H9 (cell line): Measurements from ENCODE around the gene NBL1. TPM values are rescaled to one million over a fixed set of nuclear protein-coding genes. Genes with fewer than 3 reads are reported as not detected.
A peak's percentile ranks its signal among the peaks of the same experiment; 100 is the strongest.

Experiments
- DNase-seq: peaks from one replicate; pipeline ENCODE4 v3.0.0-alpha.2; 2017
- H2AFZ ChIP-seq: one replicate; pipeline ENCODE4 v1.6.1; 2013; ENCODE audit warnings: mild to moderate bottlenecking, low read length, control low read depth, moderate library complexity
- H2AK5ac ChIP-seq: 2 replicates; pipeline ENCODE4 v1.6.1; 2013; ENCODE audit warnings: low read length, control low read depth, mixed read lengths; ENCODE audit not compliant: insufficient read length
- H2BK120ac ChIP-seq: one replicate; pipeline ENCODE4 v1.6.1; 2013; ENCODE audit warnings: low read depth, mild to moderate bottlenecking, low read length, control low read depth, inconsistent platforms; ENCODE audit not compliant: poor library complexity, severe bottlenecking
- H2BK12ac ChIP-seq: 2 replicates; pipeline ENCODE4 v1.6.1; 2013; ENCODE audit warnings: low read length, control low read depth, mixed read lengths, low read depth; ENCODE audit not compliant: insufficient read length
- H2BK15ac ChIP-seq: 2 replicates; pipeline ENCODE4 v1.6.1; 2013; ENCODE audit warnings: low read depth, low read length, control low read depth
- H2BK20ac ChIP-seq: one replicate; pipeline ENCODE4 v1.6.1; 2013; ENCODE audit warnings: low read depth, mild to moderate bottlenecking, low read length, control low read depth, inconsistent platforms; ENCODE audit not compliant: poor library complexity, severe bottlenecking
- H2BK5ac ChIP-seq: 2 replicates; pipeline ENCODE4 v1.6.1; 2013; ENCODE audit warnings: low read length, control low read depth, mixed read lengths; ENCODE audit not compliant: insufficient read length
- H3K14ac ChIP-seq: 2 replicates; pipeline ENCODE4 v1.6.1; 2013; ENCODE audit warnings: low read length, control low read depth; ENCODE audit not compliant: insufficient read depth
- H3K18ac ChIP-seq: 2 replicates; pipeline ENCODE4 v1.6.1; 2013; ENCODE audit warnings: low read depth, mild to moderate bottlenecking, mixed read lengths, low read length, control low read depth; ENCODE audit not compliant: insufficient read length
- H3K23ac ChIP-seq: 2 replicates; pipeline ENCODE4 v1.6.1; 2013; ENCODE audit warnings: low read length, control low read depth, mixed read lengths, low read depth; ENCODE audit not compliant: insufficient read length
- H3K23me2 ChIP-seq: 2 replicates; pipeline ENCODE4 v1.6.1; 2013; ENCODE audit warnings: low read depth, mild to moderate bottlenecking, mixed read lengths, low read length, control low read depth; ENCODE audit not compliant: insufficient read length, poor library complexity, severe bottlenecking
- H3K27ac ChIP-seq: 2 replicates; pipeline ENCODE4 v1.5.1; 2013; ENCODE audit warnings: low read length, control low read depth, mixed read lengths, low read depth; ENCODE audit not compliant: insufficient read length
- H3K27me3 ChIP-seq: 2 replicates; pipeline ENCODE4 v1.6.1; 2013; ENCODE audit warnings: low read length, control low read depth, inconsistent platforms; ENCODE audit not compliant: insufficient read depth
- H3K4ac ChIP-seq: 2 replicates; pipeline ENCODE4 v1.6.1; 2013; ENCODE audit warnings: low read depth, mild to moderate bottlenecking, control low read depth, inconsistent platforms, low read length, moderate library complexity
- H3K4me1 ChIP-seq: 2 replicates; pipeline ENCODE4 v1.6.1; 2013; ENCODE audit warnings: low read length, control low read depth, inconsistent platforms; ENCODE audit not compliant: insufficient read depth
- H3K4me2 ChIP-seq: 2 replicates; pipeline ENCODE4 v1.6.1; 2013; ENCODE audit warnings: low read length, control low read depth, mixed read lengths; ENCODE audit not compliant: insufficient read length, insufficient read depth
- H3K56ac ChIP-seq: 2 replicates; pipeline ENCODE4 v1.6.1; 2013; ENCODE audit warnings: low read depth, mild to moderate bottlenecking, mixed read lengths, low read length, control low read depth; ENCODE audit not compliant: insufficient read length
- H3K79me1 ChIP-seq: 2 replicates; pipeline ENCODE4 v1.6.1; 2013; ENCODE audit warnings: low read depth, mild to moderate bottlenecking, moderate library complexity, low read length, control low read depth, inconsistent platforms; ENCODE audit not compliant: insufficient read depth, poor library complexity, severe bottlenecking
- H3K79me2 ChIP-seq: 2 replicates; pipeline ENCODE4 v1.6.1; 2013; ENCODE audit warnings: low read length, control low read depth, inconsistent platforms; ENCODE audit not compliant: insufficient read depth
- H3K9ac ChIP-seq: 2 replicates; pipeline ENCODE4 v1.6.1; 2013; ENCODE audit warnings: low read length, control low read depth, mixed read lengths; ENCODE audit not compliant: insufficient read length; ENCODE audit errors: extremely low read depth
- H3K9me3 ChIP-seq: one replicate; pipeline ENCODE4 v1.6.1; 2013; ENCODE audit warnings: low read depth, low read length, inconsistent platforms; ENCODE audit not compliant: control insufficient read depth
- H3T11ph ChIP-seq: one replicate; pipeline ENCODE4 v1.6.1; 2013; ENCODE audit warnings: mild to moderate bottlenecking, low read length, control low read depth, inconsistent platforms
- H4K20me1 ChIP-seq: one replicate; pipeline ENCODE4 v1.6.1; 2013; ENCODE audit not compliant: control insufficient read depth, insufficient read length, insufficient read depth
- H4K5ac ChIP-seq: 2 replicates; pipeline ENCODE4 v1.6.1; 2013; ENCODE audit warnings: low read depth, mild to moderate bottlenecking, mixed read lengths, low read length, control low read depth; ENCODE audit not compliant: insufficient read length
- H4K8ac ChIP-seq: replicated peaks from 2 replicates; pipeline ENCODE4 v1.6.1; 2013; ENCODE audit warnings: low read length, control low read depth, mixed read lengths, low read depth; ENCODE audit not compliant: insufficient read length
- H4K91ac ChIP-seq: 2 replicates; pipeline ENCODE4 v1.6.1; 2013; ENCODE audit warnings: low read depth, mild to moderate bottlenecking, moderate library complexity, mixed read lengths, low read length, control low read depth; ENCODE audit not compliant: insufficient read length
- H3K27ac Mint-ChIP-seq, 3 experiments: 2 replicates in 2 of 3; 3 replicates in 1 of 3; pipeline ENCODE4 v1.8.0; 2020 to 2021; ENCODE audit warnings: mixed read lengths in 3 of 3, mild to moderate bottlenecking in 1 of 3, moderate library complexity in 1 of 3
- H3K27me3 Mint-ChIP-seq: 2 replicates; pipeline ENCODE4 v1.8.0; 2021; ENCODE audit warnings: low read depth, mild to moderate bottlenecking, moderate library complexity, mixed read lengths
- H3K36me3 Mint-ChIP-seq, 3 experiments: 2 replicates in 2 of 3; 3 replicates in 1 of 3; pipeline ENCODE4 v1.8.0; 2020 to 2021; ENCODE audit warnings: low read depth in 3 of 3, mixed read lengths in 3 of 3; ENCODE audit not compliant: insufficient read depth in 1 of 3
- H3K4me1 Mint-ChIP-seq, 2 experiments: 2 replicates each; pipeline ENCODE4 v1.8.0; 2020; ENCODE audit warnings: mixed read lengths in 2 of 2
- H3K4me3 Mint-ChIP-seq, 2 experiments: 2 replicates in 1 of 2; 3 replicates in 1 of 2; pipeline ENCODE4 v1.8.0; 2020 to 2021; ENCODE audit warnings: mild to moderate bottlenecking in 2 of 2, mixed read lengths in 2 of 2, moderate library complexity in 1 of 2
- H3K9me3 Mint-ChIP-seq, 2 experiments: 2 replicates in 1 of 2; 3 replicates in 1 of 2; pipeline ENCODE4 v1.8.0; 2020; ENCODE audit warnings: mild to moderate bottlenecking in 2 of 2, mixed read lengths in 2 of 2, moderate library complexity in 1 of 2
- CTCF ChIP-seq: fragments of 200-600 bp; sonication (generic); conservative IDR thresholded peaks from 3 replicates; pipeline ENCODE4 v1.8.0; 2021; ENCODE audit warnings: antibody characterized with exemption, mild to moderate bottlenecking
- WGBS: extraction: QIAGEN DNeasy Blood & Tissue Kit; methylation state at CpG from one replicate; pipeline ENCODE4 v1.1.7; 2013; ENCODE audit warnings: missing lambda C conversion rate, low lambda C conversion rate, mixed read lengths; ENCODE audit not compliant: insufficient read length; ENCODE audit errors: extremely low coverage; 5-methylcytosine and 5-hydroxymethylcytosine counted together
- total RNA-seq: library from RNA; stranded (reverse); gene quantifications from 2 replicates; pipeline ENCODE4 v1.2.1, GENCODE V29; 2021

The NBL1 gene
- total RNA-seq, 1 experiment from 2014 or later, result 6.4 TPM

DNA sequence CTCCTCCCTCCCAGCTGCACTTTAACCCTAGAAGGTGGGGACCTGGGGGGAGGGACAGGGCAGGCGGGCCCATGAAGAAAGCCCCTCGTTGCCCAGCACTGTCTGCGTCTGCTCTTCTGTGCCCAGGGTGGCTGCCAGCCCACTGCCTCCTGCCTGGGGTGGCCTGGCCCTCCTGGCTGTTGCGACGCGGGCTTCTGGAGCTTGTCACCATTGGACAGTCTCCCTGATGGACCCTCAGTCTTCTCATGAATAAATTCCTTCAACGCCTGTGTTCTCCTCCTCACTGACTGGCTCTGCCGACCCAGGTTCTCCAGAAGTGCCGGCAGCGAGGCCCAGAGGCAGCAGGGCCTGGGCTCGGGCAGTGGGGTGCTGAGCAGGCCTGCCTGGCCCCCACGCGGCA is 14.1 kb downstream of the NBL1 start:
- Histone ChIP-seq H3K79me1 (no peaks in the 10 kb centered on the region), H4K20me1 (no peaks in the 10 kb centered on the region), H2BK20ac (no peak overlapping the region), H3K23me2 (no peaks in the 10 kb centered on the region), H3K23ac (no peak overlapping the region), H3K79me2 (no peaks in the 10 kb centered on the region), H2BK12ac (no peak overlapping the region), H3K27me3 (peaks cover 2% of the 10 kb centered on the region; the same call in 1 of the 2 replicates), H3K56ac (no peak overlapping the region), H3K14ac (no peak overlapping the region; the same call in 1 of the 2 replicates), H4K5ac (no peak overlapping the region), H2AFZ (no peak overlapping the region), H3K18ac (no peak overlapping the region), H2AK5ac (no peak overlapping the region), H3T11ph (no peak overlapping the region), H2BK15ac (no peak overlapping the region), H2BK120ac (no peak overlapping the region), H3K9me3 (no peaks in the 10 kb centered on the region), H3K4me2 (no peak overlapping the region), H4K8ac (no peak overlapping the region), H3K27ac (no peak overlapping the region), H2BK5ac (no peak overlapping the region), H3K9ac (no peak overlapping the region), H3K4me1 (no peaks in the 10 kb centered on the region), H3K4ac (no peak overlapping the region; the same call in 1 of the 2 replicates), H4K91ac (peak overlapping the region; percentile 33)
- Mint-ChIP-seq H3K27me3 (peaks cover 24% of the 10 kb centered on the region), H3K9me3 (no peaks in the 10 kb centered on the region), H3K36me3 (no peaks in the 10 kb centered on the region), H3K4me1 (peaks cover 20 to 33% of the 10 kb centered on the region in 2 experiments), H3K27ac (peak overlapping the region in 1 of 3 experiments; percentile 85; a peak in 1 of 7 replicates), H3K4me3 (no peak overlapping the region)
- TF ChIP-seq CTCF, result no peak
- DNase-seq, result no peak
- no CpG with 5 or more reads among the region's 13 CpGs for WGBS
